ENCODE data around the gene YES1. TPM values are rescaled to one million over a fixed set of nuclear protein-coding genes. Genes with fewer than 3 reads are reported as not detected.

YES1 gene
- total RNA-seq, 2 donors from 2014 or later, result 56.3 to 83.4 TPM

DNA sequence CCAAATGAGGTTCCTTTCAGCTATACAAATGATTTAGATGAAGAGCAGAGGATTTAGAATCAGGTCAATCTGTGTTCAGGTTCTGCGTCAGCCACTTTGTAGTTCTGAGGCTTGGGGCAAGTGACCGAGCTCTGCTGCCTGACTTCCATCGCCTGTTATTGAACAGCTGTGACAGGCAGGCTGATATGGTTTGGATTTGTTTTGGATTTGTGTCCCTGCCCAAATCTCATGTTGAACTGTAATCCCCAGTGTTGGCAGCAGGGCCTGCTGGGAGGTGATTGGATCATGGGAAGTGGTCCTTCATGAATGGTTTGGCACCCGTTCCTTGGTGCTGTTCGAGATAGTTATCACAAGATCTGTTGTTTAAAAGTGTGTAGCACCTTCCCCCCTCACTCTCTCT is 136.0 kb downstream of the YES1 start:
- DNase-seq, result no peak
- Histone ChIP-seq H3K27ac (no peak overlapping the region), H3K27me3 (no peaks in the 10 kb centered on the region), H3K9me3 (no peaks in the 10 kb centered on the region), H3K9ac (ENCODE audit: low read depth in 2 of 2, low read length in 2 of 2) (no peak overlapping the region), H3K4me3 (no peak overlapping the region), H3K4me1 (no peaks in the 10 kb centered on the region), H3K36me3 (no peaks in the 10 kb centered on the region)
- intact Hi-C loops (cut with DNase I), result no loop called here
- TF ChIP-seq, protein P1, sequence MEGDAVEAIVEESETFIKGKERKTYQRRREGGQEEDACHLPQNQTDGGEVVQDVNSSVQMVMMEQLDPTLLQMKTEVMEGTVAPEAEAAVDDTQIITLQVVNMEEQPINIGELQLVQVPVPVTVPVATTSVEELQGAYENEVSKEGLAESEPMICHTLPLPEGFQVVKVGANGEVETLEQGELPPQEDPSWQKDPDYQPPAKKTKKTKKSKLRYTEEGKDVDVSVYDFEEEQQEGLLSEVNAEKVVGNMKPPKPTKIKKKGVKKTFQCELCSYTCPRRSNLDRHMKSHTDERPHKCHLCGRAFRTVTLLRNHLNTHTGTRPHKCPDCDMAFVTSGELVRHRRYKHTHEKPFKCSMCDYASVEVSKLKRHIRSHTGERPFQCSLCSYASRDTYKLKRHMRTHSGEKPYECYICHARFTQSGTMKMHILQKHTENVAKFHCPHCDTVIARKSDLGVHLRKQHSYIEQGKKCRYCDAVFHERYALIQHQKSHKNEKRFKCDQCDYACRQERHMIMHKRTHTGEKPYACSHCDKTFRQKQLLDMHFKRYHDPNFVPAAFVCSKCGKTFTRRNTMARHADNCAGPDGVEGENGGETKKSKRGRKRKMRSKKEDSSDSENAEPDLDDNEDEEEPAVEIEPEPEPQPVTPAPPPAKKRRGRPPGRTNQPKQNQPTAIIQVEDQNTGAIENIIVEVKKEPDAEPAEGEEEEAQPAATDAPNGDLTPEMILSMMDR (IDR thresholded peaks at IDR 0.05), result no peak

GRCh38 chr18:675307-675706 is 136.7 kb downstream of the YES1 start:
- Histone ChIP-seq H3K4me3 (no peak overlapping the region), H3K4me1 (no peaks in the 10 kb centered on the region), H3K36me3 (no peaks in the 10 kb centered on the region), H3K27ac (no peak overlapping the region), H3K27me3 (no peaks in the 10 kb centered on the region), H3K9ac (ENCODE audit: low read depth in 2 of 2, low read length in 2 of 2) (no peak overlapping the region), H3K9me3 (no peaks in the 10 kb centered on the region)
- intact Hi-C loops (cut with DNase I), result no loop called here
- DNase-seq, result no peak
- TF ChIP-seq, protein P1 (IDR thresholded peaks at IDR 0.05), result no peak

DNA sequence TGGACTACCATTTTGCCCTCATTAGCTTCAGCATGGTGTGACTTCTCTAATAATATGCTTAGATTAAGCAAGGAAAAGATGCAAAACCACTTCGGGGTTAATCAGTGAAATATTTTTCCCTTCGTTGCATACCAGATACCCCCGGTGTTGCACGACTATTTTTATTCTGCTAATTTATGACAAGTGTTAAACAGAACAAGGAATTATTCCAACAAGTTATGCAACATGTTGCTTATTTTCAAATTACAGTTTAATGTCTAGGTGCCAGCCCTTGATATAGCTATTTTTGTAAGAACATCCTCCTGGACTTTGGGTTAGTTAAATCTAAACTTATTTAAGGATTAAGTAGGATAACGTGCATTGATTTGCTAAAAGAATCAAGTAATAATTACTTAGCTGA is 138.3 kb downstream of the YES1 start:
- Histone ChIP-seq H3K4me3 (no peak overlapping the region), H3K9ac (ENCODE audit: low read depth in 2 of 2, low read length in 2 of 2) (no peak overlapping the region), H3K4me1 (no peaks in the 10 kb centered on the region), H3K36me3 (no peaks in the 10 kb centered on the region), H3K9me3 (no peaks in the 10 kb centered on the region), H3K27ac (no peak overlapping the region), H3K27me3 (no peaks in the 10 kb centered on the region)
- no peak for DNase-seq
- intact Hi-C loops (cut with DNase I), result no loop called here
- TF ChIP-seq, protein P1 (IDR thresholded peaks at IDR 0.05), result no peak

DNA sequence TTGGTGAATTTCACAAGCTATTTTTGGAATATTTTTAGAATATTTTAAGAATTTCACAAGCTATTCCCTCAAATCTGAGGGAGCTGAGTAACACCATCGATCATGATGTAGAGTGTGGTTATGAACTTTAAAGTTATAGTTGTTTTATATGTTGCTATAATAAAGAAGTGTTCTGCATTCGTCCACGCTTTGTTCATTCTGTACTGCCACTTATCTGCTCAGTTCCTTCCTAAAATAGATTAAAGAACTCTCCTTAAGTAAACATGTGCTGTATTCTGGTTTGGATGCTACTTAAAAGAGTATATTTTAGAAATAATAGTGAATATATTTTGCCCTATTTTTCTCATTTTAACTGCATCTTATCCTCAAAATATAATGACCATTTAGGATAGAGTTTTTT is 138.7 kb downstream of the YES1 start:
- intact Hi-C loops (cut with DNase I), result no loop called here
- DNase-seq, result no peak
- no peaks in the 10 kb centered on the region for H3K27me3 ChIP-seq
- no peak overlapping the region for H3K4me3 ChIP-seq
- no peak overlapping the region for H3K27ac ChIP-seq
- H3K9ac ChIP-seq (ENCODE audit: low read depth in 2 of 2, low read length in 2 of 2), result no peak overlapping the region
- H3K9me3 ChIP-seq, result no peaks in the 10 kb centered on the region
- TF ChIP-seq, protein P1 (IDR thresholded peaks at IDR 0.05), result no peak
- no peaks in the 10 kb centered on the region for H3K4me1 ChIP-seq
- H3K36me3 ChIP-seq, result no peaks in the 10 kb centered on the region

Other genes with a start within 250 kb of the YES1 start
- not detected for gene CETN1, start 231.9 kb downstream of the YES1 start, total RNA-seq
- gene CLUL1, start 215.3 kb downstream of the YES1 start, total RNA-seq, result not detected
- gene TYMS, start 154.6 kb downstream of the YES1 start, total RNA-seq, result 100 to 1,000 TPM in 1 of 2 donors, 10 to 100 TPM in 1; 32.8 to 131 TPM
- 100 to 1,000 TPM in 1 of 2 donors, 10 to 100 TPM in 1; 51.7 to 103 TPM for gene ENOSF1, start 99.6 kb downstream of the YES1 start, total RNA-seq
- gene ADCYAP1, start 92.6 kb upstream of the YES1 start, total RNA-seq, result under 1 TPM; 0.32 to 0.48 TPM

Measured in colonic mucosa (tissue), 4 donors.